Measurements from ENCODE around the gene GIT2.

GRCh38 chr12:109951751-109952150 lies 44.4 kb downstream of the GIT2 start:
- TF ChIP-seq CTCF (IDR thresholded peaks at IDR 0.05; ENCODE audit: low read depth, low read length, poor library complexity, severe bottlenecking) (no peak), EZH2phosphoT487 (IDR thresholded peaks at IDR 0.05; ENCODE audit: borderline replicate concordance, low read length) (no peak)
